ENCODE data around the gene S100A13.

GRCh38 chr1:153585006-153585405 is 42.3 kb downstream of the S100A13 start:
- TF ChIP-seq, protein P1, sequence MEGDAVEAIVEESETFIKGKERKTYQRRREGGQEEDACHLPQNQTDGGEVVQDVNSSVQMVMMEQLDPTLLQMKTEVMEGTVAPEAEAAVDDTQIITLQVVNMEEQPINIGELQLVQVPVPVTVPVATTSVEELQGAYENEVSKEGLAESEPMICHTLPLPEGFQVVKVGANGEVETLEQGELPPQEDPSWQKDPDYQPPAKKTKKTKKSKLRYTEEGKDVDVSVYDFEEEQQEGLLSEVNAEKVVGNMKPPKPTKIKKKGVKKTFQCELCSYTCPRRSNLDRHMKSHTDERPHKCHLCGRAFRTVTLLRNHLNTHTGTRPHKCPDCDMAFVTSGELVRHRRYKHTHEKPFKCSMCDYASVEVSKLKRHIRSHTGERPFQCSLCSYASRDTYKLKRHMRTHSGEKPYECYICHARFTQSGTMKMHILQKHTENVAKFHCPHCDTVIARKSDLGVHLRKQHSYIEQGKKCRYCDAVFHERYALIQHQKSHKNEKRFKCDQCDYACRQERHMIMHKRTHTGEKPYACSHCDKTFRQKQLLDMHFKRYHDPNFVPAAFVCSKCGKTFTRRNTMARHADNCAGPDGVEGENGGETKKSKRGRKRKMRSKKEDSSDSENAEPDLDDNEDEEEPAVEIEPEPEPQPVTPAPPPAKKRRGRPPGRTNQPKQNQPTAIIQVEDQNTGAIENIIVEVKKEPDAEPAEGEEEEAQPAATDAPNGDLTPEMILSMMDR (conservative IDR thresholded peaks at IDR 0.05; ENCODE audit: low read depth, low read length) = no peak
- TF ChIP-seq EZH2 (IDR thresholded peaks at IDR 0.05; ENCODE audit: low read length, unreplicated experiment) (no peak), EZH2phosphoT487 (IDR thresholded peaks at IDR 0.05; ENCODE audit: borderline replicate concordance, low read length) (no peak)

Measured in PC-3 (cell line).